Central memory CD4-positive, alpha-beta T cell (primary cell): ENCODE results near the gene HOMER2.
"Not testable (repeated sequence)": the region's sequence is repeated elsewhere in the genome, so short reads cannot be mapped to it uniquely, and the experiment has no call there.

Experiments
- DNase-seq: peaks from one replicate; pipeline ENCODE4 v3.0.0; 2022

The HOMER2 gene

DNA sequence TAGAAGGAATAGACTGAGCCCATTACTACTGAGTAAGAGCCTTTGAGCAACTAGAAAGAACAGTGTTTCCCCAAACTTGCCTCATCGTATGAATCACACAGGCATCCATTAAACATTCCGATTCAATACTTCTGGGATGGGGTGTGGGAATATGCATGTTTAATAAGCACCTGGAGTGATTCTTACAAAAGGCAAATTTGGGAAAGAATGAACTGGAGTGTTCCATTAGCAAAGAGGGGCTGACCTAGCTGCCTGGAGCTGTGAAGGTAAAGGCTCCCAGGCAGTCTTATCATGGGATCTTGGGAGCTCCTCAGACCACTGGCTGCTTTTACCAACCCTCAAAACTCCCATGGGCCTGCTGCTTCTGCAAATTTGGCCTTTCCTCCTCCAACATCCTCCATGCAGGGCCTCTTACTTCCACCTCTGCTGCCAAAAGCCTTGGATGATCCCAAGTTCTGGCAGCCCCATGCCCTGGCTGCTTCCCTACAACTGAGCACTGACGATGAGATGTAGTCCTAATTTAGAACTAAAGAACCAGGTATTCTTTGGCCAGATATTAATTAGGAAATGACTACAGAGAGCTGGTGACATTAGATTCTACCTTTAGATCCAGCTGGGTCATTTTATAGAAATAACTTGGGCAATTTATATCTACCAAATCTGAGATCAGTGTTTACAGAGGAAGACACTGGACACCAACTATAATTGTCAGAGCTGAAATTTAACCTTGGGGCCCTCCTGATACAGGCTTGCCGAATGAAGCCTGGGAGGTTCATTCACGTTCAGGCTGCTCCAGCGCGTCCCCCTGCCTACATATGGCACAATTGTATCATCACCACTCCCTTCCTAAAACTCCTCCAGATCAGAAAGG is 11.2 kb upstream of the HOMER2 start:
- no peak for DNase-seq

DNA sequence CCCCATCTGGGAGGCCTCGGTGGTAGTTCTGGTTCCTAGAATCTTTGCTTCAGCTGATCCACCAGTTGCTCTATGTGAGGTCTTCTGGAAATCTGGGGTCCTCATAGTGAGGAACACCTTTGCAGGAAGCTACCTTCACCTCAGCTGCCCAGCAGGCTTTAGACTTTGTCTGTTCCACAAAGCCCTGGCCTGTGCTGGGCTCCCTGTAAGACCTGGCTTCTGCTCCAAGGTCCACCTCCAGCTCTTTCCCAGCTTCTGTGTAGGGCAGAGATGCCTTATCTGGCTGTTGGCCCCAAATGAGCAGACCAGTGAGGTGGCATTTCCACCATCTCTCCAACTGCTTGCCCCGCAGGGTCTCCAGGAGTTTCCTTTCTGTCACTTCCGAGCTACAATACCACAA is 8.2 kb upstream of the HOMER2 start:
- DNase-seq, result no peak

DNA sequence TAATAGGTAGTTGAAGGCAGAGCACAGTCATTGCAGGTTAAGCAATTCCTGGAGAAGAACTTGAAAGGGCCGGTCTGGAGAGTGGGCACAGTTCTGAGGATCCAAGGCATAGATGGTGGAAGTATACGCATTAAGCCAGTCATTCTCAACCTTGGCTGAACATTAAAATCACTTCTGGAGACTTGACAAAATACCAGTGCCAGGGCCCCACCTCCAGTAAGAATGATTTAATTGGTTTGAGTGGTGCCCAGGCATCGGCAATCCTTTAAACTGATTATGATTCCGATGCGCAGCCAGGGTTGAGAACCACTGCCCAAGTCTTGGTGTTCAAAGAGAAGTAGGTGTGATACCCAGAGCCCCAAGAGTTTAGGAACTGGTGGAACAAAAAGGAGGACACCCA is 6.9 kb upstream of the HOMER2 start:
- no peak for DNase-seq

DNA sequence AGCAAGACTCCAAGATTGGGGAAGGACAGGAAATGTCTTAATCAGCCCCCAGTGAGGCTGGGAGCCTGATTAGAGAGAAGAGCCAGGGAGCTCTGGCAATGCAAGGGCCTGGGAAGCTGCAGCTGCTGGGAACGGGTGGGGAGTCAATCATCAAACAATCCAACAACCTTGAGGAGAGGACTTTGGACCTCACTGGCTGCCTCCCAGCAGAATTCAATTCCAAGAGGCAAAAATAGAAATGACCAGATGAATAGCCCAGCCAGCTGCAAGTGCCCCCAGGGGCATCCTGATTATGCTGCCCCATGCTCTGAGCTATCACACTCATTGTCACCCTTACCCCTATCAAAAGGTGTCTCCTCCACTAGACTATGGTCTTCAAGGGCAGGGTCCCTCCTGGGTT is 6.1 kb upstream of the HOMER2 start:
- no peak for DNase-seq

DNA sequence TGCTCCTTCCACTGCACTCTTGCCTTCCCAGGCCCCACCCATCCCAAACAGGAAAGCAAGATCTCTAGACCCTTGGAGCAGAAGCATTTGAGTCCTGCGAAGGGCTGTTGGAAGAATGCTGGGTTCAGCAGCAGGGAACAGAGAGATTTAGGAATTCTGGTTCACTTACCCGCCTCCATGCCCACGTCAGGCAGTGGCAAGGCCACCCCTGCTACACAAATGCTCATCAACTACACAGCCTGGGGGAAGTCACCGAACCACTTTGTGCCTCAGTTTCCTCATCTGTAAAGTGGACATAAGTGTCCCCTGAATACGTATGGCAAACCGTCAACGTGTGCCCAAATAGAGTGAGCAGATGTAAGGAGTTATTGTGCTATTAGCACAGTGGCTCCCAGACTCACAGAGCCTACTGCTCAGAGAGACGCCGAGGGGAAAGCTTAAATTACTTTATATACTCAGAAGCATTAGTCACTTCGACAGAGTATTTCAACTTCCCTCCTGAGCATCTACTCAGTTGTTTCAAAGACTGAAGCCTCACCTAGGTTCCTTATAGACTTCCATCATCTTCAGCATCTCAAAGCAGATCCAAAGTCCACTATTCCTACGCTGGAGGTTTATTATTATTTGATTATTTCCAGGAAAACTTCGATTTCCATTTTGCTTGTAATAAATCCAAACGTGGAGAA is 905 bp downstream of the HOMER2 start:
- DNase-seq, result no peak

DNA sequence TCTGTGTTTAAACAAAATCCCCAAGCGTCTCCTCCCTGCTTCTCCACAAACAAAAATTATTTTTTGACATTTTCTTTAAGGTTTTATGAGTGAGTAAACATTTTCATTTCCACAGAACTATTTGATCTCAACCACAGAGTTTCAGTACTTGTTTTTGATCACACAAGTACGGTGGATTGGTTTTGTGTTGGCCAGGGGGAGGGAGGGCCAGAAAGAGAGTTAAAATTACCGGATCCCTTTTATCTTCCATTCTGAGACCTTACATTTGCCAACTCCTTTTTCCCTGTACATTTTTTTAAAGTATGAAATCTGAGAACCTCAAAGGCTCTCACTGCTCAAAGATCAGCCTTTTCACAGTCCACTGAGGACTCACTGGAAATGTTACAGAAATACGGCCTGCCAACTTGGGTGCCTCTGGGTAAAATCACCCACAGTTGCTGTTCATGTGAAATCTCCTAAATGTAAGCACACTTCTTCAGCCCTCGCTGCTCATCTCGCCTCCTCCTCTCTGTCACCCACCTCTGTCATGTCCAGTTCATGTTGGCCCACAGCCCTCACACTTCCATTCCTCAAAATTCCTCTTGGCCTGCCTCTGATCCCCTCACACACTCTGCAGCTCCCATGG is 1.7 kb downstream of the HOMER2 start:
- DNase-seq, result no peak

DNA sequence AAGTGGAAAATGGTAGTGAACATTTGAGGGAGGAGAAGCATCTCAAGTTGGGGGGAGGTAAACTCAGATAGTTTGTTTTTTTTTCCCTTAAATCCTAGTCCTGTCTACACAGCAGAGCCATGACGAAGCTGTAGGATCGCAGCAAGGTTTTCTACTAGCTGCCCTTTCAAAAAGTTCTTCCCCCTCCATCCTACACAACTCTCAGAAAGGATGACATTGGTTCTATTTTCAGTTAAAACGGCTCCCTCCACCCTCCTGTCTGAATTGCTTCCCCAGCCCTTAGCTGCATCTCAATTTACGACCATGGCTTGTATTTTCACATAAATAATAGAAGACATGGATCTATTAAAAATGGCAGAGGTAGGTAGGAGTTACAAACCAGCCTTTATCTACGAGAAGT is 2.2 kb downstream of the HOMER2 start:
- no peak for DNase-seq

DNA sequence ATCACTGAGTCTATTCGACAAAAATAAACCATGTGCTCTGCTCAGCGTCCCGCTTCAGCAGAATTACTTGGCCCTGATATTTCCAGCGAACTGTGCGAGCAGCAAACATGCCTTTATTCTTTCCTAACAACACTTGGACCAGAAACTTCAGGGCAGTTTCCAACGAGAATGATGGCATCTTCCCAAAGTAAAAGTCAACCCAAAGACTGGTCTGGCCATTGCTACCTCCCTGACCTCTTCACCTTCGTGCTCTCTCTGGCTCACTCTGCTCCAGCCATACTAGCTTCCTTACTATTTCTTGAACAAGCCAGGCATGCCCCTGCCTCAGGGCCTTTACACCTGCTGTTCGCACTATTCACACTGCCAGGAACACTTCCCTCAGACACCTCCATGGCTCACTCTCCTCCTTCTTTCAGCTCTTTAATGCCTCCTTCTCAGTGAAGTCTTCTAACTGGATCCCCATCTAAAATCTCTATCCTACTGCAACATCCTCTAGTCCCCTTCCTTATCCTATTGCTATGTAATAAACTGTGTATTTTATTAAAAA is 6.3 kb downstream of the HOMER2 start:
- no peak for DNase-seq

DNA sequence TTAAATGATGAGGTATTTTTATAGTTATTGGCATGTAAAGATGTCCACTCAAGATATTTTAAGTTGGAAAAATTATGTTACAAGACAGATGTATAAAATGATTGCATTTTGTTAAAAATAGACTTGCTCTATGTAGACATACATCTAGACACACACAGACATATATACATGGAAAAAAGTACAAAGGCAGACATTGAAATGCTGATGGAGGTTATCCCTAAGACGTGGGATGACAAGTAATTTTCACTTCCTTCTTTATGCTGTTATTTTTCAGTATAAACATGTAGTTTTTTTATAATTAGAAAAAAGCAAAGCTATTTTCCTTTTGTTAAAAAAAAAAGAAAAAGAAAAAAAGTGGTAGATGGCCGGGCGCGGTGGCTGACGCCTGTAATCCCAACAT is 7.2 kb downstream of the HOMER2 start:
- no peak for DNase-seq

DNA sequence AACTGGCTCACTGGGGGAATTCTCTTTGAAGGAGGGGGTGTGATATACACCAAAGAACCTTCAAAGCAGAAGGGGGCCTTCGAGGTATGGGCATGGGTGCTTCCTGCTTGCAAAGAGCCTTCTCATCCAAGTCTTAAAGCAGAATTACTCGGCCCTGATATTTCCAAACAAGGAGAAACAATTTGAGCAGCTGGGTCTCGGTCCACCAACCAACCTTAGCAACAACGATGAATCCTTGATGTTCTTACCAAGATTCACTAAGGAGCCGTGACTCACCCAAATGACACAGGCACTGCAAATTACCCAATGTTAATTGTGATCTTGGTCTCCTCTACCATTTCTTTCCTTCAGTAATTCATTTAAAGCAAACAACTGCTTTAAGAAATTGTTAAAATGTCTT is 7.7 kb downstream of the HOMER2 start:
- no peak for DNase-seq

DNA sequence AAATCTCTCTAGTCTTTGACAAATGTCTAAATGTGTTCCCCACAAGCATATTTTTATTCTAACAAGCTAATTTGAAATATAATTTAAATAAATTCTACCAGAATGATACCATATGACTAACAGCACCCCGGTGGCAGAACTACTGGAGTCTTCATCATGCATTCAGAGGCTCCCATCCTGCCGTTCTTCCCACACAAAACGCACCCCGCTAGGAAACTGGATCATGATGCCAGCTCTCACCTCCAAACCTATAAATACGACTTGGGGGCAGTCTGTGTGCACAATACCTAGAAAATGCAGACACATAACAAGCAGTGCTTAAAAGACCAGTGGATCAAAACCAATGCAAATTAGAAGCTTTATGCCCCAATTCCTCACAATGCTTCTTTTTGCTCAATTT is 8.5 kb downstream of the HOMER2 start:
- DNase-seq, result no peak

DNA sequence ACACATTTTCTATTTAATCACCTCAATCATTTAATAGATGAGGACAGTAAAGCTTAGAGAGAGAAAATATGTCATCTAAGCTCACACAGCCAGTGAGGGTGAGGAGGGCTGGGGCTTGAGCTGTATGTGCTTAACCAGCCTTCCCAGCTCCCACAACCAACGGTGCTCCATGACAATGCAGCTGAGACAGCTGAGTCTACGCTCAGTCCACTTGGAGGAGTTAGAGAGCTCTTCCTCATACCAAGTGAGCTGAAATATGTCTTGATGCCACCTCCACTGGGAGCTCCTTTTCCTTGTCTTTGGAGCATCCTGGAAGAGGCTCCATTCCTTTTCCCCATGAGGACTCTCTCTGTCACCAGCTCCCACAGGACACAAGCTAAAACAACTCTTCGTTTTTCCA is 9.3 kb downstream of the HOMER2 start:
- no peak for DNase-seq

DNA sequence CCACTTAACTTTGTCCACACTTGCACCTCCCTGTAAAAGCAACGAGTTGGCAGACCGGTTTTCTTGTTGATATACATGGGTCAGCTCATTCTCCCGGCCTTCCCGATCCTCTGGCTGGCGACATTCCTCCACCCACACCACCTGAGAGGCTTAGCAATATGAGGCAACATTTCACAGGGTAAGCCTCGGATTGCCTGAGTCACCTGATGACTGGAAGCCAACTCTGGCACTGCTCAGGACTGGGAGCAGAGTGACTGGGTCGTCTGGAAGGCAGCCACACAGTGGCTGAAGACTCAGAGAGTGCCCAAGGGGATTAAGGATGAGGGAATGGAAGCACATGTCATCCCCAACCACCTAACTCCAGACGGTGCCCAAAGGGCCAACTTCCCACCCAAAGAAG is 9.8 kb downstream of the HOMER2 start:
- DNase-seq, result no peak

DNA sequence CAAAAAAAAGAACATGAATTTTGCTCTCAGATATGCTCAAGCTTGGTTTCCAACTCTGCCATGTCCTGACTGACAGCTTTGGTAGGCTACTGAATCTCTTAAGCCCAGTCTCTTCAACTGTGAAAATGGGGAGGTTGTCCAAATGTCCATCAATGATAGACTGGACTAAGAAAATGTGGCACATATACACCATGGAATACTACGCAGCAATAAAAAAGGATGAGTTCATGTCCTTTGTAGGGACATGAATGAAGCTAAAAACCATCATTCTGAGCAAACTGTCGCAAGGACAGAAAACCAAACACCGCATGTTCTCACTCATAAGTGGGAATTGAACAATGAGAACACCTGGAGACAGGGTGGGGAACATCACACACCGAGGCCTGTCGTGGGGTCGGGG is 12.8 kb downstream of the HOMER2 start:
- not testable (repeated sequence) for DNase-seq

DNA sequence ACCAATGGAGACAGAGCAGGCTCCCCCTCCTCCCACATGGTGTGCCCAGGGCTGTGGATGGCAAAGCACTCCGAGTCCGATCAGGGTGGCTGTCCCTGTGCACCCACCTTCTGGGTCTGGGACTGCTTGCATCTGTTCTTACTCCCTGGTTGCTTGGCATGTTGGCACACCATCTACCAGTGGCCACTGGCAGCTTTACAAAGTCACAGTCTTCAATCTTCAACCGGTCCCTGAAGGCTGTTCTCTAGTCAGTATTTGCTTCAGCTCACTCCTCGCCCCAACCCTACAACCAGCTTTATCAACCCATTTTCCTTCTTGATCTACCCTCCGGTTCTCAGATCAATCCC is 14.8 kb downstream of the HOMER2 start:
- no peak for DNase-seq

DNA sequence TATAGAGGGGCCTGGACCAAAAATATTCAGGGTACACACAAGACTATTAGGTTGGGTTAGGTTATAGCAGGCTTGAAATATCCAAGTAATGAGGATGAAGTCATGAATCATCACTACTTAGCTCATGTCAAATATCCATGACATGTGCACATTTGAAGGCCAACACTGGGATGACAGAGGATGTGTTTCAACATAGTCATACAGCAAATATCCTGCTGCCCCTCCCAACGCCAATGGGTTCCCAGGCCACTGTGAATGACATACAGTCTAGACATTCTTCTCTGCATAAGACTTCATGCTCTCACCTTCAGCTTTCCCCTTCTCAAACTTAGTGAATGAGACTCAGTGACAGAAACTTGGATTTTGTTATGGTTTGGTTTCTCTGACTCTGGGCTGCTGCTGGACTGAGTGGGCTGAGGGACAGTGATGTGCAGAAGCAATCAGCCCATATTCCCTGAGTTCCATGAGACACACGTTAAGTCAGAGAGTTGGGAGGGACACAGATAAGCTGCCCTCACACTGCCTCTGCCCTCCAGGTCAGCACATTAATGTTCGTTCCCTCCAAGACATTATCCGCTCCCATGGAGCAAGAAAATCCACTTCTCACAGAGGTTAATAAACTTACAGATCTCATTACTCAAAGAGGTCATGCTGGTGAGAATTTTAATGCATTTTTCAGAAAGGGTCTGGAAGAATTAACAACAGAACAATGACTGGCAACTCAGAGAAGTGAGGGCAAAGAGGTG is 15.4 kb downstream of the HOMER2 start:
- DNase-seq, result no peak

DNA sequence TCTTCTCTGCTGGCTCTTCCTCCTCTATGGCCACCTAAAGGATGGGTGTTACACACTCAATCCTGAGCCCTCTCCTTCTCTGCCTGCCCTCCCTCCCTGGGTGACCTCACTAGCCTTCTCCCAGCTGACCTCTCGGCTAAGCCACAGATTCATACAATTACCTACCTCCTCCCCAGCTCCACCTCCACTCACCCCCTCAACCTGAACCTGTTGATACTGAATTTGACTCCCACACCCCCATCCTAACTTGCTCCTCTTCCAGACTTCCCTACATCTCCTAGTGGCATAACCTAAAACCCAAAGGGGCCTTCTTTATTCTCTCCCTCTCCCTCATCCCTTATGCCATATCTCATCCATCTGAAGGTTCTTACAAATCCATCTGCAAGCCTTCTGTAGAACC is 17.1 kb downstream of the HOMER2 start:
- no peak for DNase-seq

DNA sequence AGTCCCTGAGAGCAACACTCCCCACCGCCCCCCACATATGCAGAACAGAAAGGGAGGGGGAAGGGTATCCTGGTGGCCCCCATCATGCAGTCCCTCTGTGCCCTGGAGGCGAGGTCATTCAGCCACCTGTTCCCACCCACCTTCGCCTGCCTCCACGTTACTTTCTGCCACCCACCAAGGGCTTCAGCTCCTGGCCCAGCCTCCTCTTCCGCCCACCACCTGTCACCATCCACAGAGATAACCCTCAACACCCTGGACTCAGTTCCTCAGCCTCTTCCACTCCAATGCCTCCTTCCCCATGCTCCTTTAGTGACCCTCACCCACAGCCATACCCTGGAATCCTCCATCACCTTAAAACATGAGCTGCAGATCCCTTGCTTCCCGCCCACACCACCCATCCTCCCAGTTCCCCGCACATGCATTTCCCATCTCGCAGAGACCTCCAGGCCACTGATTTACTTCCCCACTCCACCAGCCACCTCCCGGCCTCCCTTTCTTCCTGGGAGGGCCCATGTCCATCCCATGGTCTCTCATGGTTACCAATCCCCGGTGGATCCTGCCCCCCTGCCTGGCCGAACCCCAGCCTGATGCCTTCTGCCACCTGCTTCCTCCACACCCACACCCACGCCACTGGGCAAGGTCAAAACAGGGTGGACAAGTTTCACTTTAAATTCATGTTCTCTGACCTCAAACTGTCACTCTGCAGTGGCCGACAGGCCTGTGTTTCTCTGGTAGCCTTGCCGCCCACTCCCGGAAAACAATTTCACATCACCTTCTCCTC is 18.2 kb downstream of the HOMER2 start:
- DNase-seq, result no peak

DNA sequence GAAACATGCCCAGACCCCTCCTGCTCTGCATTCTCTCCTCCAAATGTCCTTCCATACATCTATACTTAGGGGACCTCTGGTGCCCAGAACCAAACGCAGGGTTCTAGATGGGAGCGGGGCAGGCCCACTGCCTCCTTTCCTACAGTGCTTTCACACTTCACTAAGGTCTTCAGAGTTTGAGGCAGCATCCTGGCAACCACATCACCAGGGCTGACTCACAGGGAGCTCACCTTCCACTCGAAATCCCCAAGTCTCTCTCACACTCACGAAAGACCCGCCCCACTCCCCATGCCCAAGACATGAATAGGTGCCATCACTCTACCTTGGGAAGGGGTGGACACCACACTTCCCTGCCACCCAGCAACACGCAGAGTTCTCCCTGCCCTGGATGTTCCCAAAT is 18.9 kb downstream of the HOMER2 start:
- no peak for DNase-seq

DNA sequence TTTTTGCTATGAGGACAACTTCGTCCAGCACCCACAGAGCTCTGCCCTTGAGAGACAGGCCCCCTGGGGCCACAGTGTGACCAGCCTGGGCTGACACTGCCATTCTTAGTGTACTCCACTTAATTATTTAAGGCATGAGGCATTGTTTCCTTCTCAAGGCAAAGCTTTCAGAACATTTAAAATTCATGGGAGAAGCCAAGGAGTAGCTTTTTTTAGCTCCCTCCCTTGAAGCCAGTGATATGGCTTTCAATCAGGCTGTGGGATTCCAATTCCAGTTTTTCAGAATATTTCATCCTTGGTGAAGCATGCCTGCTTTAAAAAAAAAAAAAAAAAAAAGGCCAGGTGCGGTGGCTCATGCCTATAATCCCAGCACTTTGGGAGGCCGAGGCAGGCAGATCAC is 21.3 kb downstream of the HOMER2 start:
- DNase-seq, result no peak

DNA sequence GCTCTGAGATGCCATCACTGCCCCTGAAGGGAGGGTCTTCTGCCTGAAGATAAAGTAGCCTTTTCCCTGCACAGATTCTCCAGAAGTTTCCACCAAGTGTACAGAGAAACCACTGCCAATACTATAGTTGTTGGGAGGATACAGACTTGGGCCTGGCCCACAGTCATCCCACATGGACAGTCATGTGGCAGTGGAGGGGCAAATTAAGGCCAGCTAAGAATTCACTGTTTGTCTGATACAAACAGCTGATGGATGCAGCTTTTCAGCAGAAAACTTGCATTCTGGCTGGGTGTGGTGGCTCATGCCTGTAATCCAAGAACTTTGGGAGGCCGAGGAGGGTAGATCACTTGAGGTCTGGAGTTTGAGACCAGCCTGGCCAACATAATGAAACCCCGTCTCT is 22.1 kb downstream of the HOMER2 start:
- no peak for DNase-seq

DNA sequence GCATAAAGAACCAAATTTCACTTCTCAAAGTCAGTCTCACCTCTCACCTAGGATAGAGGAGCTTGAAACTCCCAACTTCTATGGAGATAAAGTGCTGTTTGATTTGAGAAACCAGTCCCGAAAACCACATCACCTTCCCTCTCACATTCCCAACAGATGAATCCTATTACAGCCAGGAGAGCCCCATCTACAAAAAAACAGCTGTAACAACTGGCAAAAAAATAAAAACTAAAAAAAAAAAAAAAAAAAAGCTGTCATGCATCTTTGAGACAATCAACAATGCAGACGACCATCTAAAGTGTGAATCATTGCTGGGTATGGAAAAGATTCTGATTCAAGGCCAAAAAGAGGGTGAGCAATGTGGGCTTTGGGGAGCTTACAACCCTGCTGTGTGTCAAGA is 23.8 kb downstream of the HOMER2 start:
- no peak for DNase-seq
